Limb (tissue), 2 donors: ENCODE data around the gene TNFRSF14.

ENCODE experiments used
- DNase-seq, 2 donors: peaks; one replicate each; pipeline ENCODE4 v3.0.0-alpha.2; 2016; ENCODE audit errors: extremely low spot score in 2 of 2

TNFRSF14 gene

GRCh38 chr1:2586154-2587070, 30.2 kb downstream of the TNFRSF14 start, which contains the start of gene PRXL2B:
Gene PRXL2B, plus strand, starts transcription at chr1:2586777. Its CDS starts 109 bp downstream, at chr1:2586886.
- DNase-seq: peak; percentile 98 to 100

- no peak for DNase-seq
These were observed 31.1 kb downstream of the TNFRSF14 start for GRCh38 chr1:2587071-2587859.

GRCh38 chr1:2587860-2588571, 31.8 kb downstream of the TNFRSF14 start:
- no peak for DNase-seq

GRCh38 chr1:2588661-2589430, 32.7 kb downstream of the TNFRSF14 start:
- DNase-seq: no peak

GRCh38 chr1:2589431-2590232, 33.5 kb downstream of the TNFRSF14 start:
- DNase-seq: no peak

GRCh38 chr1:2590233-2591141, 34.3 kb downstream of the TNFRSF14 start:
- DNase-seq: no peak

GRCh38 chr1:2591233-2591580, 35.0 kb downstream of the TNFRSF14 start:
- DNase-seq: no peak

- no peak for DNase-seq
These were observed 35.5 kb downstream of the TNFRSF14 start for GRCh38 chr1:2591581-2592261.

- DNase-seq: no peak
These were observed 36.5 kb downstream of the TNFRSF14 start for GRCh38 chr1:2592672-2593071.

- no peak for DNase-seq
These were observed 37.2 kb downstream of the TNFRSF14 start for GRCh38 chr1:2593251-2593878.

- peak; percentile 8 to 72 for DNase-seq
These were observed 38.0 kb downstream of the TNFRSF14 start for GRCh38 chr1:2594001-2594640.

GRCh38 chr1:2594641-2595131, 38.5 kb downstream of the TNFRSF14 start:
- DNase-seq: peak in 1 of 2 donors; percentile 32

- DNase-seq: no peak
These were observed 39.2 kb downstream of the TNFRSF14 start for GRCh38 chr1:2595261-2595811.

- DNase-seq: no peak
These were observed 39.8 kb downstream of the TNFRSF14 start for GRCh38 chr1:2595812-2596529.

- DNase-seq: no peak
These were observed 40.6 kb downstream of the TNFRSF14 start for GRCh38 chr1:2596530-2597333.
